ENCODE measurements around the gene PIP5K1C.
"Not testable (repeated sequence)": the region's sequence is repeated elsewhere in the genome, so short reads cannot be mapped to it uniquely, and the experiment has no call there.

The PIP5K1C gene

DNA sequence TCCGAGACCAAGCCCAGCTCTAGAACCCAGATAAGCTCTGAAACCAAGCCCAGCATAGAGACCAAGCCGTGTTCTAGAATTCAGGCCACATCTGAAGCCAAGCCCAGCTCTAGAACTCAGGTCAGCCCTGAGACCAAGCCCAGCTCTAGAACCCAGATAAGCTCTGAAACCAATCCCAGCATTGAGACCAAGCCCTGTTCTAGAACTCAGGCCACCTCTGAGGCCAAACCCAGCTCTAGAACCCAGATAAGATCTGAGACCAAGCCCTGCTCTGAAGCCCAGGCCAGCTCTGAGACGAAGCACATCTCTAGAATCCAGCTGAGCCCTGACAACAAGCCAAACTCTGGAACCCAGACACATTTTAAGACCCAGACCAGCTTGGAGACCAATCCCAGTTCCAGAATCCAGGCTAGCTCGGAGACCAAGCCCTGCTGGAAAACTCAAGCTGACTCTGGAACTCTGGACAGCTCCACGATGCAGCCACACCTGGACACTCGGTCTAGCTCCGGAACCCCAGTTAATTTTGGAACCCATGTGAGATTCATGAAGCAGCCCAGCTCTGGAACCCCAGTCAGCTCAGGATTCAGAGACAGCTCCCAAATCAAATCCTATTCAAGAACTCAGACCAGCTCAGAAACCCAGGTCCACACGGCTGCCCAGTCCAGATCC is 109.1 kb downstream of the PIP5K1C start:
- no peak for DNase-seq (ENCODE audit: low read depth in 2 of 2)

DNA sequence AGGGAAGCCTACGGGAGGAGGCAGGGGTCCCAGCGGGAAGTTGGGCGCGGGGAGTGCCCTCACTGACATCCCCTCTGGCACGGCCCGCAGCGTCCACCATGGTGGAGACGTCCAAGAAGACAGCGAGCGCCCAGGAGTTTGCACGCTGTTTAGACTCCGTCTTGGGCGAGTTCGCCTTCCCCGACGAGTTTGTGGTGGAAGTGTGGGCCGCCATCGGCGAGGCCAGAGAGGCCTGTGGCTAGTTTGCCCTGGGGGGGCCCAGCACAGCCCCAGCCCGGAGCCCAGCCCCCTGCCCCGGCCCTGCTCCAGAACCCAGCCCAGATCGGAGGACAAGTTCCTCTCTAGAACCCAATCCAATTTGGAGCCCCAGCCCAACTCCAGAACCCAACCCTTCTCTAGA is 110.3 kb downstream of the PIP5K1C start:
- DNase-seq (ENCODE audit: low read depth in 2 of 2) = no peak

DNA sequence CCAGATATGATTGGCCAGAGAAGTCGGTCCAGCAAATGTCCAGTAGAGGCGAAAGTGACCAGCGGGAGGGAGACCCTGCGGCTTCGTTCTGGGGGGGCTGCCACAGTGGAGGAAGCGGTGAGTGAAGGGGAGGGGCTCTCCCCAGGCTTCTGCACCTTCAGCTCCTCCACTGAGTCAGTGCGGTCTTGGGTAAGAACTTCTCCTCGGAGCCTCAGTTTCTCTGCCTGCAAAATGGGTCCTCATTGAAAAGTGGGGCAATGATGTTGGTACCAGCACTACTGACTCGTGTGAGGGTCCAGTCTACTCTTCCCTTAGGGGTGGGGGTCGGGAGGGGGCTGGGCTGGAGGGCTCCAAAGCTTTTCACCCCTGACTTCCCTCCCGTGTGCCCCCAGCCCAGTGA is 110.8 kb downstream of the PIP5K1C start:
- no peak for DNase-seq (ENCODE audit: low read depth in 2 of 2)

DNA sequence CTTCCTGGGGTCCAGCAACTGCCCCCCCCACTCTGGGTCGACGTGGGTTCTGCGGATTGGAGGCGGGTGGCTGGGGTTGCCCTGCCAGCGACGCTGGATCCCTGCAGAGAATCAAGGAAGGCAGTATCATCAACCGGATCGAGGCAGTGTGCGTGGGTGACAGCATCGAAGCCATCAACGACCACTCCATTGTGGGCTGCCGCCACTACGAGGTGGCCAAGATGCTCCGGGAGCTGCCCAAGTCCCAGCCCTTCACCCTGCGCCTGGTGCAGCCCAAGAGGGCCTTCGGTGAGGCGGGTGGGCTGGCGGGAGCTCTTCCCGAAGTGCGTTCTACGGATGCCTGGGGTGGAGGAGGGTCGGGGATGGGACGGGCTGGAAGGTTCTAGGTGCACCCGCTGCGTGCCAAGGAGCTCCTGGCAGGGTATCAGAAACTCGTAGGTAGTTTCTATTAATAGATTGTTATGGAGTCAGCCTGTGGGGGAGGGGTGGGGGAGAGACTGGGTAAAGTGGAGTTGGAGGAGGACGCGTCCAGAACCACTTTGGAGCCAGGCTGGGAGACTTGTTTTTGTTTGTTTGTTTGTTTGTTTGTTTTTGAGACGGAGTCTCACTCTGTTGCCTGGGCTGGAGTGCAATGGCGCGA is 113.4 kb downstream of the PIP5K1C start:
- DNase-seq (ENCODE audit: low read depth in 2 of 2) = no peak

- DNase-seq (ENCODE audit: low read depth in 2 of 2) = peak in 1 of 2 experiments; percentile 27
Observed at GRCh38 chr19:3586127-3586626, 114.1 kb downstream of the PIP5K1C start.

- no peak for DNase-seq (ENCODE audit: low read depth in 2 of 2)
Observed at GRCh38 chr19:3585301-3586126, 114.8 kb downstream of the PIP5K1C start, which contains the start of gene GIPC3. Gene GIPC3 (plus strand): TSS chr19:3585478. CDS start chr19:3585598, 120 bp downstream.

GRCh38 chr19:3584036-3584802 is 116.0 kb downstream of the PIP5K1C start:
- DNase-seq (ENCODE audit: low read depth in 2 of 2) = not testable (repeated sequence)

GRCh38 chr19:3581792-3582191 is 118.5 kb downstream of the PIP5K1C start:
- not testable (repeated sequence) for DNase-seq (ENCODE audit: low read depth in 2 of 2)

All from stimulated activated CD4-positive, alpha-beta T cell treated with anti-CD3 and anti-CD28 coated beads, Interleukin-12 subunit alpha, Interleukin-12 subunit beta, amount 100 ng/mL, for 24 hours (primary cell).